ENCODE results near the gene CAB39.

Gene CAB39

GRCh38 chr2:230758566-230759480 is 46.2 kb downstream of the CAB39 start:
- DNase-seq = no peak

- no peak for DNase-seq
These were observed 47.0 kb downstream of the CAB39 start for GRCh38 chr2:230759481-230760167.

- no peak for DNase-seq
These were observed 49.1 kb downstream of the CAB39 start for GRCh38 chr2:230761704-230762103.

GRCh38 chr2:230762317-230762896 is 49.8 kb downstream of the CAB39 start:
- no peak for DNase-seq

- no peak for DNase-seq
These were observed 51.7 kb downstream of the CAB39 start for GRCh38 chr2:230764346-230764745.

- no peak for DNase-seq
These were observed 53.1 kb downstream of the CAB39 start for GRCh38 chr2:230765611-230766300.

- DNase-seq = no peak
These were observed 55.3 kb downstream of the CAB39 start for GRCh38 chr2:230767862-230768388.

GRCh38 chr2:230770804-230771203 is 58.2 kb downstream of the CAB39 start:
- DNase-seq = no peak

GRCh38 chr2:230772156-230772555 is 59.5 kb downstream of the CAB39 start:
- no peak for DNase-seq

- DNase-seq = no peak
These were observed 60.6 kb downstream of the CAB39 start for GRCh38 chr2:230773039-230773773.

GRCh38 chr2:230774348-230774951 is 61.8 kb downstream of the CAB39 start:
- DNase-seq = no peak

- DNase-seq = no peak
These were observed 63.1 kb downstream of the CAB39 start for GRCh38 chr2:230775737-230776136.

GRCh38 chr2:230777721-230778120 is 65.1 kb downstream of the CAB39 start:
- DNase-seq = no peak

- DNase-seq = no peak
These were observed 65.9 kb downstream of the CAB39 start for GRCh38 chr2:230778350-230779063.

GRCh38 chr2:230779126-230779525 is 66.5 kb downstream of the CAB39 start:
- no peak for DNase-seq

- DNase-seq = no peak
These were observed 67.0 kb downstream of the CAB39 start for GRCh38 chr2:230779607-230780006.

- DNase-seq = no peak
These were observed 68.6 kb downstream of the CAB39 start for GRCh38 chr2:230781130-230781797.

GRCh38 chr2:230783101-230783500 is 70.5 kb downstream of the CAB39 start:
- no peak for DNase-seq

GRCh38 chr2:230784795-230785194 is 72.2 kb downstream of the CAB39 start:
- no peak for DNase-seq

GRCh38 chr2:230785346-230785745 is 72.7 kb downstream of the CAB39 start:
- DNase-seq = no peak

Measured in activated CD4-positive, CD25-positive, alpha-beta regulatory T cell (primary cell).